Spleen (tissue), 11 donors: Measurements from ENCODE around the gene NAP1L3. TPM values are rescaled to one million over a fixed set of nuclear protein-coding genes. Genes with fewer than 3 reads are reported as not detected.

Source experiments
- DNase-seq: peaks from one replicate; pipeline ENCODE4 v3.0.0-alpha.2; 2020
- H3K27ac ChIP-seq, 8 donors: fragments of 200-600 bp; sonication (generic) in 7 of 8; 1 replicate in 4 of 8; 2 replicates in 4 of 8; pipeline versions ENCODE4 v1.5.0 to v1.8.0; 2016 to 2021; ENCODE audit warnings: inconsistent platforms in 4 of 8, mild to moderate bottlenecking in 4 of 8, moderate library complexity in 1 of 8
- H3K27me3 ChIP-seq, 7 donors: fragments of 200-600 bp; sonication (generic) in 6 of 7; replicated peaks in 1 of 7; 1 replicate in 4 of 7; 2 replicates in 3 of 7; pipeline versions ENCODE4 v1.5.0 to v1.8.0; 2016 to 2021; ENCODE audit warnings: inconsistent platforms in 3 of 7, mild to moderate bottlenecking in 1 of 7
- H3K36me3 ChIP-seq, 6 donors: fragments of 200-600 bp; sonication (generic) in 5 of 6; 1 replicate in 4 of 6; 2 replicates in 2 of 6; pipeline versions ENCODE4 v1.5.0 to v1.8.0; 2016 to 2021; ENCODE audit warnings: inconsistent platforms in 2 of 6
- H3K4me1 ChIP-seq, 6 donors: fragments of 200-600 bp; sonication (generic) in 5 of 6; 1 replicate in 3 of 6; 2 replicates in 3 of 6; pipeline versions ENCODE4 v1.5.0 to v1.8.0; 2016 to 2021; ENCODE audit warnings: inconsistent platforms in 3 of 6
- H3K4me3 ChIP-seq, 8 donors: fragments of 200-600 bp; sonication (generic) in 7 of 8; 1 replicate in 4 of 8; 2 replicates in 4 of 8; pipeline versions ENCODE4 v1.5.0 to v1.8.0; 2016 to 2021; ENCODE audit warnings: inconsistent platforms in 4 of 8, mild to moderate bottlenecking in 4 of 8, moderate library complexity in 2 of 8
- H3K9me3 ChIP-seq, 8 donors: fragments of 200-600 bp; sonication (generic) in 7 of 8; 1 replicate in 4 of 8; 2 replicates in 4 of 8; pipeline versions ENCODE4 v1.5.0 to v1.8.0; 2016 to 2021; ENCODE audit warnings: inconsistent platforms in 4 of 8
- CTCF ChIP-seq, 11 experiments: fragments of 200-600 bp in 7 of 11; fragments of 450-650 bp in 4 of 11; sonication (generic) in 4 of 11; IDR thresholded peaks in 8 of 11; conservative IDR thresholded peaks in 3 of 11; 1 replicate in 7 of 11; 2 replicates in 4 of 11; pipeline versions ENCODE4 v1.4.0 to v1.8.0; 2016 to 2021; ENCODE audit warnings: antibody characterized with exemption in 11 of 11, inconsistent platforms in 4 of 11, mild to moderate bottlenecking in 1 of 11
- POLR2A ChIP-seq, 3 donors: fragments of 450-650 bp; IDR thresholded peaks; one replicate each; pipeline ENCODE4 v1.5.1; 2017; ENCODE audit warnings: antibody characterized with exemption in 3 of 3, mild to moderate bottlenecking in 1 of 3
- POLR2AphosphoS5 ChIP-seq, 3 donors: sonication (generic); formaldehyde crosslinking; IDR thresholded peaks; one replicate each; pipeline ENCODE4 v1.5.1; 2017; ENCODE audit warnings: antibody characterized with exemption in 3 of 3
- WGBS, 5 donors: extraction: QIAGEN DNeasy Blood & Tissue Kit in 3 of 5; methylation state at CpG; one replicate each; pipeline versions ENCODE4 v1.1.5 to v1.1.7; 2013 to 2018; 5-methylcytosine and 5-hydroxymethylcytosine counted together
- intact Hi-C: fragments of 100-400 bp; cut with DNase I; formaldehyde crosslinking; loops from one replicate; pipeline ENCODE4 v1.15.0; 2023; ENCODE audit warnings: low total_unique reads
- polyA plus RNA-seq, 3 donors: library from polyadenylated mRNA; stranded (reverse); fragments of 200-250 nt; gene quantifications; one replicate each; pipeline ENCODE4 v1.2.1, GENCODE V29; 2013
- total RNA-seq, 7 donors: library from RNA; depleted of rRNA in 3 of 7; stranded (reverse); fragments of >200 nt in 3 of 7; fragmentation: NEBNext Ultra II Directional in 4 of 7; extraction: Animal tissue kit (Norgen Biotek cat#: 25700) in 4 of 7; gene quantifications; one replicate each; pipeline versions ENCODE4 v1.1.0 to v1.2.1, GENCODE V29; 2016 to 2021
- donor health status: healthy with polysubstance abuse.
- donor health status: DM: no; HTN: no; CAD: no; lungs with moderate emphysema.
- donor health status: DM: no; HTN: no; CAD: no.
- donor health status: Bipolar disorder and iron deficiency.
- donor health status: healthy.
- donor health status: DM: no; HTN: no; CAD: no.
- donor health status: DM: yes; HTN: yes; CAD: no.

NAP1L3 gene
- total and polyA plus RNA-seq, 10 donors = 1.3 to 7.6 (median 3.0) TPM

- WGBS, 5 donors = 88 to 100% (median 91%) methylated on average over 1 to 2 of the region's 2 CpGs
- H3K36me3 ChIP-seq = no peaks in the 10 kb centered on the region
- intact Hi-C loops = no loop called here
- DNase-seq = no peak
- H3K4me3 ChIP-seq = no peak overlapping the region
- no peaks in the 10 kb centered on the region for H3K4me1 ChIP-seq
- TF ChIP-seq POLR2A (IDR thresholded peaks at IDR 0.05) (no peak), POLR2AphosphoS5 (IDR thresholded peaks at IDR 0.05) (no peak), CTCF (IDR thresholded peaks at IDR 0.05 in 8 of 11, conservative IDR thresholded peaks at IDR 0.05 in 3 of 11) (no peak)
- peaks cover 0 to 7% (median 0%) of the 10 kb centered on the region in 8 donors for H3K9me3 ChIP-seq
- no peak overlapping the region for H3K27ac ChIP-seq
- H3K27me3 ChIP-seq = no peaks in the 10 kb centered on the region
Measured at GRCh38 chrX:93637591-93637990, 35.8 kb downstream of the NAP1L3 start.

Other genes with a start within 250 kb of the NAP1L3 start
- under 1 TPM in 1 of 7 donors, not detected in 6; 0.26 TPM for gene FAM133A, start 628 bp upstream of the NAP1L3 start, total RNA-seq
- under 1 TPM; 0.02 to 0.22 (median 0.06) TPM for gene FAM133A, start 628 bp upstream of the NAP1L3 start, polyA plus RNA-seq